Measurements from ENCODE around the gene GPATCH2.

GPATCH2 gene

DNA sequence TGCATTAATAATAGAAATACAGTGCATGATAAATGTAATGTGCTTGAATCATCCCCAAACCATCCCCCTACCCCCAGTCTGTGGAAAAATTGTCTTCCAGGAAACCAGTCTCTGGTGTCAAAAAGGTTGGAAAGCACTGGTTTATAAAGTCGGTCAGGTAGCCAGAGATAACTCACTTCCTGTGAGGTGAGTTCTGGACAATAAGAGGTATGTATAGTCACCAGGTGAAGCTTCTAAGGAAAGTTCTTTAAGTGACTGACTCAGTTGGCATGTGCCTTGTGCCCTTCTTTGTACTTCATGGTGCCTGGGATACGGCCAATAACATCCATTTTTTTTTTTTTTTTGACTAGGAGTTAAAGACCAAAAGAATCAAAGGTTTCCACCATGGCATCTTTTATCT is 103.7 kb downstream of the GPATCH2 start:
- TF ChIP-seq CREB1 (IDR thresholded peaks at IDR 0.05; ENCODE audit: low read depth) (no peak), ZBTB7A (IDR thresholded peaks at IDR 0.05; ENCODE audit: low read depth) (no peak), TCF12 (IDR thresholded peaks at IDR 0.05; ENCODE audit: low read depth) (no peak), FOXM1 (IDR thresholded peaks at IDR 0.05; ENCODE audit: borderline replicate concordance, low read depth) (no peak), TAF1 (IDR thresholded peaks at IDR 0.05; ENCODE audit: low read depth) (no peak), EP300 (IDR thresholded peaks at IDR 0.05; ENCODE audit: borderline replicate concordance) (no peak), CEBPB (IDR thresholded peaks at IDR 0.05) (no peak), TEAD4 (IDR thresholded peaks at IDR 0.05) (no peak), YY1 (IDR thresholded peaks at IDR 0.05; ENCODE audit: low read depth) (no peak), EGR1 (IDR thresholded peaks at IDR 0.05) (no peak), NFIC (IDR thresholded peaks at IDR 0.05) (no peak), RAD21 (IDR thresholded peaks at IDR 0.05; ENCODE audit: low read depth) (no peak)
- TF ChIP-seq, protein P1, sequence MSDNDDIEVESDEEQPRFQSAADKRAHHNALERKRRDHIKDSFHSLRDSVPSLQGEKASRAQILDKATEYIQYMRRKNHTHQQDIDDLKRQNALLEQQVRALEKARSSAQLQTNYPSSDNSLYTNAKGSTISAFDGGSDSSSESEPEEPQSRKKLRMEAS (IDR thresholded peaks at IDR 0.05) = no peak
- TF ChIP-seq, protein P2, sequence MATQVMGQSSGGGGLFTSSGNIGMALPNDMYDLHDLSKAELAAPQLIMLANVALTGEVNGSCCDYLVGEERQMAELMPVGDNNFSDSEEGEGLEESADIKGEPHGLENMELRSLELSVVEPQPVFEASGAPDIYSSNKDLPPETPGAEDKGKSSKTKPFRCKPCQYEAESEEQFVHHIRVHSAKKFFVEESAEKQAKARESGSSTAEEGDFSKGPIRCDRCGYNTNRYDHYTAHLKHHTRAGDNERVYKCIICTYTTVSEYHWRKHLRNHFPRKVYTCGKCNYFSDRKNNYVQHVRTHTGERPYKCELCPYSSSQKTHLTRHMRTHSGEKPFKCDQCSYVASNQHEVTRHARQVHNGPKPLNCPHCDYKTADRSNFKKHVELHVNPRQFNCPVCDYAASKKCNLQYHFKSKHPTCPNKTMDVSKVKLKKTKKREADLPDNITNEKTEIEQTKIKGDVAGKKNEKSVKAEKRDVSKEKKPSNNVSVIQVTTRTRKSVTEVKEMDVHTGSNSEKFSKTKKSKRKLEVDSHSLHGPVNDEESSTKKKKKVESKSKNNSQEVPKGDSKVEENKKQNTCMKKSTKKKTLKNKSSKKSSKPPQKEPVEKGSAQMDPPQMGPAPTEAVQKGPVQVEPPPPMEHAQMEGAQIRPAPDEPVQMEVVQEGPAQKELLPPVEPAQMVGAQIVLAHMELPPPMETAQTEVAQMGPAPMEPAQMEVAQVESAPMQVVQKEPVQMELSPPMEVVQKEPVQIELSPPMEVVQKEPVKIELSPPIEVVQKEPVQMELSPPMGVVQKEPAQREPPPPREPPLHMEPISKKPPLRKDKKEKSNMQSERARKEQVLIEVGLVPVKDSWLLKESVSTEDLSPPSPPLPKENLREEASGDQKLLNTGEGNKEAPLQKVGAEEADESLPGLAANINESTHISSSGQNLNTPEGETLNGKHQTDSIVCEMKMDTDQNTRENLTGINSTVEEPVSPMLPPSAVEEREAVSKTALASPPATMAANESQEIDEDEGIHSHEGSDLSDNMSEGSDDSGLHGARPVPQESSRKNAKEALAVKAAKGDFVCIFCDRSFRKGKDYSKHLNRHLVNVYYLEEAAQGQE (IDR thresholded peaks at IDR 0.05; ENCODE audit: low read depth) = no peak
- TF ChIP-seq, protein P3, sequence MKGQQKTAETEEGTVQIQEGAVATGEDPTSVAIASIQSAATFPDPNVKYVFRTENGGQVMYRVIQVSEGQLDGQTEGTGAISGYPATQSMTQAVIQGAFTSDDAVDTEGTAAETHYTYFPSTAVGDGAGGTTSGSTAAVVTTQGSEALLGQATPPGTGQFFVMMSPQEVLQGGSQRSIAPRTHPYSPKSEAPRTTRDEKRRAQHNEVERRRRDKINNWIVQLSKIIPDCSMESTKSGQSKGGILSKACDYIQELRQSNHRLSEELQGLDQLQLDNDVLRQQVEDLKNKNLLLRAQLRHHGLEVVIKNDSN (IDR thresholded peaks at IDR 0.05) = no peak

DNA sequence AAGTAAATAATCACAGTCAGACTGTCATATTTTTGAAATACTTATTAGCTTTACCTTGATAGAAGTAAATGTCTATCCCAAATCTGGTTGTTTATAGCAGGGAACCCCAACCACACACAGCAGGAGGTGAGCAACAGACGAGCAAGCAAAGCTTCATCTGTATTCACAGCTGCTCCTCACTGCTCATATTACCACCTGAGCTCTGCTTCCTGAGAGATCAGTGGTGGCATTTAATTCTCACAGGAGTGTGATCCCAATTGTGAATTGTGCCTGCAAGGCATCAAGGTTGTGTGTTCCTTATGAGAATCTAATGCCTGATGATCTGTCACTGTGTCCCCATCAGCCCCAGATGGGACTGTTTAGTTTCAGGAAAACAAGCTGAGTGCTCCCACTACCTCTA is 104.3 kb downstream of the GPATCH2 start:
- TF ChIP-seq TCF12 (IDR thresholded peaks at IDR 0.05; ENCODE audit: low read depth) (no peak), EGR1 (IDR thresholded peaks at IDR 0.05) (no peak), EP300 (IDR thresholded peaks at IDR 0.05; ENCODE audit: borderline replicate concordance) (no peak), FOXM1 (IDR thresholded peaks at IDR 0.05; ENCODE audit: borderline replicate concordance, low read depth) (no peak), CEBPB (IDR thresholded peaks at IDR 0.05) (no peak)

DNA sequence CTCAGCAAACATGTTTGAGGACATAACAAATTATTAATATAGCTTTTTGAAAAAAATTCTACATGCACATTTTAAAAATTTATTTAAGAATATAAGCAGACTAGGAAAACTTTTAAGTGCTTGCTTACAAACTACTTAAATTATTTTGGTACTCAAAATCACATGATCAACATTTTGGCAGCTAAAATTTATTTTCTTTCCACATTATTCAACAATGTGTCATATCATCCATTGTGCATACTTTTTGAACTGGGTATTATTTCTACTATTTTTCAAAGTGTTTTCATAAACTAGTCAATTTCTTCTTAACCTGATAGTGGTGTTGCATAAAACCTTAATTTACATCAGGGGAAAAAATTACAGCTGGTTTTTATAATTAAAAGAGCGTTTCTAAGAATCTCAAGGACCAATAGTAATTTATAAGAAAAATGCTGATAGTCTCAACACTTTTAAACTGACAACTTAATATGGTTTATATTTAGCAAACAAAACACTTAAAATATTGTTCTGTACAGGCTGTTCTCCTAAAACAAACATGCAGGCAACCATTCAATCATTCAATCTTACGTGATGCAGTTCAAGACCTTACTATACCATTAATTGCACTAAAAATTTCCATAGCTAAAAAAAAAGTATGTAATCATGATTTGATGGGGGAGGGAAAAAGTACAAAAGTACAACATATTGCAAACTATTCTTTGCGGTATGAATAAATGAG is 105.0 kb downstream of the GPATCH2 start:
- TF ChIP-seq TAF1 (IDR thresholded peaks at IDR 0.05; ENCODE audit: low read depth) (no peak), YY1 (IDR thresholded peaks at IDR 0.05; ENCODE audit: low read depth) (no peak), EGR1 (IDR thresholded peaks at IDR 0.05) (no peak), ZBTB7A (IDR thresholded peaks at IDR 0.05; ENCODE audit: low read depth) (no peak), CREB1 (IDR thresholded peaks at IDR 0.05; ENCODE audit: low read depth) (no peak), RAD21 (IDR thresholded peaks at IDR 0.05; ENCODE audit: low read depth) (no peak), CEBPB (IDR thresholded peaks at IDR 0.05) (no peak), NFIC (IDR thresholded peaks at IDR 0.05) (no peak)
- TF ChIP-seq, protein P2 (IDR thresholded peaks at IDR 0.05; ENCODE audit: low read depth) = no peak
- TF ChIP-seq, protein P3 (IDR thresholded peaks at IDR 0.05) = no peak

DNA sequence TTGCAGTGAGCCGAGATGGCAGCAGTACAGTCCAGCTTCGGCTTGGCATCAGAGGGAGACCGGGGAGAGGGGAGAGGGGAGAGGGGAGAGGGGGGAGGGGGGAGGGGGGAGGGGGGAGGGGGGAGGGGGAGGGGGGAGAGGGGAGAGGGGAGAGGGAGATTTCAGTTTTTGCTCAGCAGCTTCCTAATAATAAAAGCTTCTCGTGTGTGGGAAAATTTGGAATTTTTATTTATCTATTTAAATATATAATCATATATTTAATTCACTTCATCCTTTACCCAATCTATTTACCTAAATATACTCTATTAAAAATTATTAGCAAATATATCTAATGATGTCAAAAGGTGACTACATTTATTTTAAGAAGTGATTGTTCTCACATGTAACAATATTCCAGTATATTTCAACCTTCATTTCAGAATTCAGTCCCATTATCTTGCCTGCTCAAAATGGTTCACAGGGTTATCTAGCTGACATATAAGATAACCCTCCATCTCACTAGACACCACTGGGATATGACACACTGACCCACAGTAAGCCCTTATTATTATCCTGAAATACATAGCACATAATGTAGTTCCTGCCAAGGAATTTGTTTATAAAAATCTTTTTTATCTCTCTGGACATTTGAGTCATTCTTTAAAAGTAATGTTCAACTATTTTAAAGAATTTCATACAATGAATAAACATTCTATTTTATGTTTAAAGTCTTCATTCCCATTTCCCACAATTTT is 105.9 kb downstream of the GPATCH2 start:
- TF ChIP-seq, protein P2 (IDR thresholded peaks at IDR 0.05; ENCODE audit: low read depth) = no peak
- no peak for TF ChIP-seq NFIC (IDR thresholded peaks at IDR 0.05)
- TF ChIP-seq CREB1 (IDR thresholded peaks at IDR 0.05; ENCODE audit: low read depth) = no peak
- no peak for TF ChIP-seq RAD21 (IDR thresholded peaks at IDR 0.05; ENCODE audit: low read depth)
- no peak for TF ChIP-seq FOXM1 (IDR thresholded peaks at IDR 0.05; ENCODE audit: borderline replicate concordance, low read depth)
- no peak for TF ChIP-seq EGR1 (IDR thresholded peaks at IDR 0.05)
- TF ChIP-seq, protein P1 (IDR thresholded peaks at IDR 0.05) = no peak
- no peak for TF ChIP-seq TAF1 (IDR thresholded peaks at IDR 0.05; ENCODE audit: low read depth)
- no peak for TF ChIP-seq CEBPB (IDR thresholded peaks at IDR 0.05)
- no peak for TF ChIP-seq TCF12 (IDR thresholded peaks at IDR 0.05; ENCODE audit: low read depth)
- TF ChIP-seq TEAD4 (IDR thresholded peaks at IDR 0.05) = no peak
- TF ChIP-seq YY1 (IDR thresholded peaks at IDR 0.05; ENCODE audit: low read depth) = no peak
- TF ChIP-seq ZBTB7A (IDR thresholded peaks at IDR 0.05; ENCODE audit: low read depth) = no peak
- TF ChIP-seq, protein P3 (IDR thresholded peaks at IDR 0.05) = no peak
- no peak for TF ChIP-seq EP300 (IDR thresholded peaks at IDR 0.05; ENCODE audit: borderline replicate concordance)

Data from Ishikawa (cell line).